ENCODE results near the gene PEX3.
"Not testable (repeated sequence)": the region's sequence is repeated elsewhere in the genome, so short reads cannot be mapped to it uniquely, and the experiment has no call there.

PEX3 gene

DNA sequence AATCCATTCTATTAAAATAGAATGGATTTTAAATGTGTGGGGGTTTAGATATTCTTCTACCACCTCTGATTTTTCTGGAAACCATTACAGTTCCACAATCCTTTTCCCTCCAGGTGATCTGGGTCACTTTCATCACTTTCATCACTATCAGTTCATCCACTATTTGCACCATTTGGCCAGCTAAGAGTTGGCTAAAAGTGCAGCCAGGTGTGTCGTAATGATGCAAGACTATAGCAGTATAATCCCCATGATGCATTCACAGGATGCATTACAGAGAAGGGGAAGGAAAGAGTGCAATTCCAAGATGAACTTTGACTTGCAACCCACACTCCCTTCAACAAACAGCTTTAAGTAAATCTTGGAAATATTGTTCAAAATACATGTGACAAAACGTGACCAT lies 56.0 kb downstream of the PEX3 start:
- POLR2A ChIA-PET, result no interaction called here

DNA sequence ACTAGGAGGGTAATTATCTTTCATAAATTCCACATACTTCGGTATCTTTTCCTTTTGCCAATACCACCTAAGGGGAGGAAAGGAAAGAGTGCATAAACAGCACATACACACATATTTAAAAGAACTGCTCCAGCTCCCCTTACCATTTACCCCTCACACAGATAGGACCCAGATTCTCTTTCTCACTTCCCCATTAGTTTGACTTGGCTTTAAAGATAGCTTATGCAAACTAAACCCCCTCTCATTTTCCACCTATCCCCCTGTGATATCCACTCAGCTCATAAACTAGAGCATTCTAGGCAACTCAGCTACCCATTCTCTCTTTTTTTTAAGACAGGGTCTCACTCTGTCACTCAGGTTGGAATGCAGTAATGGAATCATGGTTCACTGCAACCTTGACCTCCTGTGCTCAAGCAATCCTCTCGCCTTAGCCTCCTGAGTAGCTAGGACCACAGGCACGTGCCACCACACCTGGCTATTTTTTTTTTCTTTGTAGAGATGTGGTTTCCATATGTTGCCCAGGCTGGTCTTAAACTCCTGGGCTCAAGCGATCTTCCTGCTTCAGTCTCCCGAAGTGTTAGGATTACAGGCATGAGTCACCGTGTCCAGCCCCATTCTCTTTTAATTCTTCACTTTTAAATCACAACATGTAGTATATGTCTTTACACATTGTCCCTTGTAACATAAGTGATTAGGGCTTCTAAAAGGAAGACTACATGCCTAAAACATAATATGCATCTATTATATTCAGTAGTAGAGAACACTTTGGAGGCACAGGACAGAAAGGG lies 56.9 kb downstream of the PEX3 start:
- TF ChIP-seq, protein P1, sequence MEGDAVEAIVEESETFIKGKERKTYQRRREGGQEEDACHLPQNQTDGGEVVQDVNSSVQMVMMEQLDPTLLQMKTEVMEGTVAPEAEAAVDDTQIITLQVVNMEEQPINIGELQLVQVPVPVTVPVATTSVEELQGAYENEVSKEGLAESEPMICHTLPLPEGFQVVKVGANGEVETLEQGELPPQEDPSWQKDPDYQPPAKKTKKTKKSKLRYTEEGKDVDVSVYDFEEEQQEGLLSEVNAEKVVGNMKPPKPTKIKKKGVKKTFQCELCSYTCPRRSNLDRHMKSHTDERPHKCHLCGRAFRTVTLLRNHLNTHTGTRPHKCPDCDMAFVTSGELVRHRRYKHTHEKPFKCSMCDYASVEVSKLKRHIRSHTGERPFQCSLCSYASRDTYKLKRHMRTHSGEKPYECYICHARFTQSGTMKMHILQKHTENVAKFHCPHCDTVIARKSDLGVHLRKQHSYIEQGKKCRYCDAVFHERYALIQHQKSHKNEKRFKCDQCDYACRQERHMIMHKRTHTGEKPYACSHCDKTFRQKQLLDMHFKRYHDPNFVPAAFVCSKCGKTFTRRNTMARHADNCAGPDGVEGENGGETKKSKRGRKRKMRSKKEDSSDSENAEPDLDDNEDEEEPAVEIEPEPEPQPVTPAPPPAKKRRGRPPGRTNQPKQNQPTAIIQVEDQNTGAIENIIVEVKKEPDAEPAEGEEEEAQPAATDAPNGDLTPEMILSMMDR (IDR thresholded peaks at IDR 0.05; ENCODE audit: control extremely low read depth, extremely low read depth, low read depth, missing control alignments), result no peak
- ChIA-PET POLR2A (no interaction called here), CTCF (no interaction called here)
- peak; percentile 20 for DNase-seq (ENCODE audit: extremely low spot score)

More for the DNA sequence above, 56.0 kb downstream of the PEX3 start:
- TF ChIP-seq, protein P1 (IDR thresholded peaks at IDR 0.05; ENCODE audit: control extremely low read depth, extremely low read depth, low read depth, missing control alignments), result no peak
- no peak for DNase-seq (ENCODE audit: extremely low spot score)
- CTCF ChIA-PET, result no interaction called here

DNA sequence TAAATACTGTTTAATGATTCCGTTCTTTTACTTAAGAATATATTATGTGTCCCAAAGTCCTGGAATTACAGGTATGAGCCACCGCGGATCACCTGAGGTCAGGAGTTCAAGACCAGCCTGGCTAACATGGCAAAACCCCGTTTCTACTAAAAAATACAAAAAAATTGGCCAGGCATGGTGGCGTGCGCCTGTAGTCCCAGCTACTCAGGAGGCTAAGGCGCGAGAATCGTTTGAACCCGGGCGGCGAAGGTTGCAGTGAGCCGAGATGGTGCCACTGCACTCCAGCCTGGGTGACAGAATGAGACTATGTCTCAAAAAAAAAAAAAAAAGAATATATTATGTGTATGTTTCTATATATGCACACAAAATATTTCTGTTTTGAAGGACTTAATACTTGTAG lies 59.7 kb downstream of the PEX3 start:
- POLR2A ChIA-PET; DNase-seq (ENCODE audit: extremely low spot score): not testable (repeated sequence)
- CTCF ChIA-PET, result interaction anchor here (1.1 to 4.7 kb wide), 3 partner anchors 8 to 60 kb away, joined by 3 to 37 read pairs (median 4); partner anchors contain the start of genes ADAT2 and PEX3

DNA sequence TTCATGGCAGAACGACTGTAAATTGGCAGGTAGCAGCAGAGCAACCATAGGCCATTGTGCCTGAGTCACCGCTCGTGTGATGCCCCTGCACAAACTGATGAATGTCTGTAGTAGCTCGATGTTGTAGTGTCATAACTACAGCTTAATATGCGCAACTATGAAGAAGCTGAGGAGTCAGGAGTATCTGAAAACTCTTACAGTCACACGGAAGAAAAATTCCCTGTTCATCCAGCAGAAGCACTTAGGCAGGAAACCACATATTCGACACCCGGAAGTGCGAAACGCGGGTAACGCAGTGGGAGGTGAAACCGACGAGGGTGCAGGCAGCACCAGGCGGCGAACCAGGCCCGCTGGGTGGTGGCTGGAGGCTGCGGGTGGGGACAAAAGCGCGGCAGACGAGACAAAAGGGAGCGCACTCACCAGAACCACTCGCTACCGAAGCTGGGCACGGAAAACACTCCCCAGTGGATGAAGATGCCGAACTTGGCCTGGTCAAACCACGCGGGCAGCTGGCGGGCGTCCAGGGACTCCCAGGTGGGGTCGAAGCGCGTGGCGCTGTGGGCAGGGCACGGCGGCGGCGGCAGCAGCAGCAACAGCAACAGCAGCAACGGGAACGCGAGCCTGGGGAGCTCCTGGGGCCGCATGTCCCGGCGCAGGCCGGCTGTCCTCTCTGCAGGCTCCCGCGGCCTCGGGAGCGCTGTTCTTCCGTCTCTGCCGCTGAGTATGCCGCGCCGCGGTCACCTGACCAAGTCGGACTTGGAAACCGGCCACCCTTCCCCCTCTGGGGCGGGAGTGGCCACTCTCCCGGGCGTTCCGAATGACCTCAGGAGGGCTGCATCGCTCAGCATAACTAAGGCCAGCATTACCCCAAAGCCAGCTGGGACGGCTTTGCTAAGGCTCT lies 60.6 kb downstream of the PEX3 start, which contains the start of gene FUCA2:
Gene FUCA2 (minus strand): TSS at position 730 of the 901 bp plus-strand sequence. CDS start 86 bp downstream, at position 644.
- CTCF ChIA-PET, result interaction anchor here (0.6 to 4.7 kb wide), 12 partner anchors 7 to 502 kb away, joined by 3 to 37 read pairs (median 4); partner anchors contain the start of genes ADAT2 and PEX3
- TF ChIP-seq, protein P1 (IDR thresholded peaks at IDR 0.05; ENCODE audit: control extremely low read depth, extremely low read depth, low read depth, missing control alignments), result no peak
- POLR2A ChIA-PET, result no interaction called here
- peak; percentile 69 for DNase-seq (ENCODE audit: extremely low spot score)

DNA sequence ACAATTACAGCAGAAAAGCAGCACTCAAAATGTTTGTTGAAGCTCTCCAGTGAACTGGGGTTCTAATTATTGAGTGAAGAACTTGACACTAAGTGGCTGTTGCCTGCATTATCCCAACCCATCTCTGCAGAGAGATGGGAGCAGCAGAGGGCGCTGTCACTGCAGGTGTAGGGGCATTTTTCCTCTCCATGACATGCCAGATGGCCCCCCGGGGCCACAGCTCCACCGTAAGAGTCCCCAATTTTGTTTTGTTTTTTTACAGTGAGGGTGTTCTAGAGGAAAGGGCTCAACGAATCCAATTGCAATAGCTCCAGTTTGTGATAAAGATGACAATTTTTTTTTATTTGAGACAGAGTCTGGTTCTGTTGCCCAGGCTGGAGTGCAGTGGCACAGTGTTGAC lies 62.8 kb downstream of the PEX3 start:
- ChIA-PET CTCF (interaction anchor here (0.6 to 4.7 kb wide), 41 partner anchors 8 to 987 kb away, joined by 3 to 37 read pairs (median 4); no protein-coding TSS in a partner anchor), POLR2A (no interaction called here)
- peak; percentile 64 for DNase-seq (ENCODE audit: extremely low spot score)
- TF ChIP-seq, protein P1 (IDR thresholded peaks at IDR 0.05; ENCODE audit: control extremely low read depth, extremely low read depth, low read depth, missing control alignments), result peak; percentile 81

DNA sequence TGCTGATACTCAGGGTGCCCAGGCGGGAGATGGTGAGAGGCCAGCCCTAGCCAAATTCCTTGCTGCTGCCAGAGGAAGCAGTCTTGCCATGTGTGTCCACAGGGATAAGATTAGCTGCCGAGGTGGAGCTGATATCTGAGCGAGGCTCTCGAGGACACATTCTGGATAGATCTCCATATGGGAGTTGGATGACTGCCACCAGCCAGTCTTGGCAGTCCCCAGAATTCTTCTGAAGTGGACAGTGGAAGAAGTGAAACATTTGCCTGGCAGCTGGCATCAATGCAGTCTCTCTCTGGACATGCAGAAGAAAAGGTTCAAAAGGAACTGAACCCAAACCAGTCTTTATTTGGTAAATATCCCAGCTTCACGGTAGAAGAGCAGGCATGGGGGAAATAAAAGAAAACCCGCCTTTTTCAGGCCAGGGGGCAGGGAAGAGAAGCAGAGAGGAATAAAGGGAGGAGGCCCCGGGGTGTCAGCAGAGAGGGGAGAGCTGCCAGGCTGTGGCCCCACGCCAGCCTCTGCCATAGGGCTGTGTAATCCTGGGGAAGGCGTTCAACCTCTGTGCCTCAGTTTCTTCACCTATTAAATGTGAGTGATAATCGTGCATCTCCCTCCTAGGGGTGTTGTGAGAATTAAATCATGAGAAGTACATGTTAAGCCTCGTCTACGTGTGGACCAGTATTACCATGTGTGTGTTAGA lies 64.6 kb downstream of the PEX3 start:
- no peak for DNase-seq (ENCODE audit: extremely low spot score)
- TF ChIP-seq, protein P1 (IDR thresholded peaks at IDR 0.05; ENCODE audit: control extremely low read depth, extremely low read depth, low read depth, missing control alignments), result no peak
- POLR2A ChIA-PET, result no interaction called here
- CTCF ChIA-PET, result interaction anchor here (1.1 to 4.7 kb wide), 5 partner anchors 8 to 498 kb away, joined by 3 to 37 read pairs (median 3); no protein-coding TSS in a partner anchor
